ENCODE results near the gene EVI5.

- TF ChIP-seq CTCF (IDR thresholded peaks at IDR 0.05): no peak
- no peak for TF ChIP-seq POLR2A (IDR thresholded peaks at IDR 0.05)
Observed at GRCh38 chr1:92701147-92701546, 83.8 kb downstream of the EVI5 start.

All from Peyer's patch (tissue), 4 donors.